NCI-H69 (cell line): ENCODE results near the gene FEM1B.
"Not testable (repeated sequence)": the region's sequence is repeated elsewhere in the genome, so short reads cannot be mapped to it uniquely, and the experiment has no call there.

Experiments
- DNase-seq: peaks from one replicate; lab custom pipeline; 2025; lab: John Stamatoyannopoulos, UW

The FEM1B gene

DNA sequence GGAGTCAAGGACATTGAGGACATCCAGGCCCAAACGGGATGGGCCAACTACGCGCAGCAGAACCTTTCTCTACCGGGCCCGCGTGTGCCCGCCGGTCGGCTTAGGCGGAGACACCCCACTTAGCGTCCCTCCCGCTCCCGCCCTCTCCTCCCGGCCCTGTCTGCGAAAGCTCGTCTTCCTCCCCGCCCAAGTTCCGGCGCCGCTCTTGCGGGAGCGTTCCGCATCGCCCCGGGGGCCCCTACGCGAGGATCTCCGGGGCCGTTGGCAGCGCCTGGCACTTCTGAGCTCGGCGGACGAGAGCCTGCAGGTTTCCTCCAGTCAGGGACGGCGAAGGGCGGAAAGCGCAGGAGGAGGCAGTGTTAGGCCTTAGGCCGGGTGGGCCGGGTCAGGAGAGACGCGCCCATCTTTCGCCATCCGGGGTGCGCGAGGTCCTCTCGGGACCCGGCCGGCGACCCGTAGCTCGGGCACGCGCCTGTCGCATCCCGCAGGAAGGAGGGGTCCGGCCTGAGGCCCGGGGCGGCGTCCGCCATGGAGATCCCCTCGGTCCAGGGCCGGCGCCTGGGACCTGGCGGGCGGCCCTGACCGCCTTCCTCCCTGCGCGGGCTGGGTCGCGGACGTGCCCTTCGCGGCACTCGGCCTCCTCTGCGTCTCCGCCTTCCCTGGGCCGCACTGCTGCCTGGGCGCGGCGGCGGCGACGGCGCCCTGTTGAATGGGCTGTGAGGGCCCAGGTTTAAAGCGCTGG, at the start of gene FEM1B:
Gene FEM1B (plus strand): TSS at position 143 of the 742 bp plus-strand sequence. CDS start 673 bp downstream, outside the sequence.
- DNase-seq: peak; percentile 91

DNA sequence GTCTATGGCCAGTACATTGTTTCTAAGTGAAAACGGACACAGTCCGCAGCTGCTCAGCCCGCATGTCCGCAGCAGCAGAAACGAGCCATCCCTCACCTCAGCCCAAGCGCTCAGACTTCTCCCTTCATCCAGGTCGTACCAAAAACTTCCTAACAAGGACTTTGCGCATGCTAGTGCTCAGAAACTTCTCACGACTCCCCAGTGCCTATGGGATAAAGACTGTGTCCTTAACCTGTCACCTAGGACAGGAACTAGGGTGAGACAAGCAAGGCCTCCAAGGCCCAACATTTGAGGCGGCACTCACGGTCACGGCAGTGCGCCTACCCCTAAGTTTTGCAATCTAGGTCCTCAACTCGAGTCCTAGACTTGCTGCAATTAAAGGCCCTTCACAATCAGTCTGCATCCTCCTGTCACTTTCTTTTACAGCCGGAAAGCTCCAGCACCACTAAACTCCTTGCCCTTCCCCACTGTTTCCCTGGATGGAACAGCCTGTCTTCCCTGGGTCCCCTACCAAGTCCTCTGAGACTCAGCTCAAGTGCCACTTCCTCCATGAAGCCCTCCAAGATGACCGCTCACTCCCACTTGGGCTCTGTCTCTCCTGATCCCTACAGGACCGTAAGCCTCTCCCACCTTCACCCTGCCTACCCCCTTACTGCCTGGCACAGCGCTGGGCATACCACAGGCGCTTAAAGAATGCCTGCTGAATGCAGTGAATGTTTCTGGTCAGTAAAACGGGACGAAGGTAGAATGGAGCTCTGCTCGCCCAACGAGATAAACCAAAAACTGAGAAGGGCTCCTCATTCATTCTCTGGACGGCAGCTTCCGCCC, 49.2 kb upstream of the FEM1B start:
- DNase-seq: peak; percentile 49

DNA sequence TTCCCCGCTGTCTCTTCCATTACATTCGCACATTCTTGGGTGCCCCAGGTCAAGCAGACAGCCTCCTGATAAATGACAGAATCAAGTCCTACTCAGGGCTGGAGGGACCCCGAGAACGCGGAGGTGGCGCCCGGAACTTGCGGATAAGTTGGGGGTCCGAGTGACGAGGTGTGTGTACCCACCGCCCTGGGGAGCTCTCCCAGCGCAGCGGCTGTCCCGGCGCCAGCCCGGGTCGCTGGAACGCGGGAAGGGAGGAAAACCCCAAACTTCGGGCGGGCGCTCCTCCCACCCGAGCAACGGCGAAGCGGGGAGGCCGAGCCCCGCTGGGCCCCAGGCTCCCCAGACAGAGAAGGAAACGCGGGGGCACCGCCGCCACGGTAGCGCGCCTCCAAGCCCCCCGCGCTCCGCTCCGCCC, 48.6 kb upstream of the FEM1B start:
- no peak for DNase-seq

DNA sequence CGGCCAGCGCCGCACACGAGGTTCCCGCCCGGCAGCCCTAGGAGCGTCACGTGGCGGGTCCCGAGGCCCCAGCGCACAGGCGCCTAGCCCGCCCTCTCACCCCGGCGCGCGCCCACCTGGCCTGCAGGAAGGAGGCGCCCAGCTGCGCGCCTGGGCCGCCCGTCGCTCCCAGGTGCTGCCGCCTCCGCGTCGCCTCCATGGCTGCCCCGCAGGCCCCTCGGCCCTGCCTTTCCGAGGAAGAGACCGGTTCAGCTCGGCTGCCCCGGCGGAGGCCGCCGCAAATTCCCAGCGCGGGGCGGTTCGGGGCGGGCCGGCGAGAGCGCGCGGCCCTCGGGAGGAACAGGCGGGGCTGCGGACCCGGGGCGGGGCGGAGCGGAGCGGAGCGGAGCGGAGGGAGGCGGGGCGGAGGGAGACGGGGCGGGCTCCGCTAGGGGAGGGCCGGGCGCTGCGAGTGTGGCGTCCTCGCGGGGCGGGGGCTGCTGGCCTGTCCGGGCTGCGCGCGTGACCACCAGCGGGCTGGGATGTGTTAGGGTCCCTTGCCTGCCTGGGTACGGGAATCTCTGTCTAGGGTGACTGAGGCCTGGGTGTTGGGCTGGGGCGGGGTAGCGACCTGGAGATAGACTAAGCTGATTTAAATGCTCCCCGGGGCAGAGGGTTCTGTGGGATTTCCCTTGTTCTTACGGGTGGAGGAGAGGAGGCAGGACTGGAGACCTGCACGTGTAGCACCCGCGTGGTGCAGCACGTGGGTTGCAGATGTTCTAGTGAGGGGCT, 48.0 kb upstream of the FEM1B start, which contains the start of gene CLN6:
Gene CLN6 (minus strand): TSS at position 343 of the 771 bp plus-strand sequence. CDS start 144 bp downstream, at position 199.
- DNase-seq: peak; percentile 86

DNA sequence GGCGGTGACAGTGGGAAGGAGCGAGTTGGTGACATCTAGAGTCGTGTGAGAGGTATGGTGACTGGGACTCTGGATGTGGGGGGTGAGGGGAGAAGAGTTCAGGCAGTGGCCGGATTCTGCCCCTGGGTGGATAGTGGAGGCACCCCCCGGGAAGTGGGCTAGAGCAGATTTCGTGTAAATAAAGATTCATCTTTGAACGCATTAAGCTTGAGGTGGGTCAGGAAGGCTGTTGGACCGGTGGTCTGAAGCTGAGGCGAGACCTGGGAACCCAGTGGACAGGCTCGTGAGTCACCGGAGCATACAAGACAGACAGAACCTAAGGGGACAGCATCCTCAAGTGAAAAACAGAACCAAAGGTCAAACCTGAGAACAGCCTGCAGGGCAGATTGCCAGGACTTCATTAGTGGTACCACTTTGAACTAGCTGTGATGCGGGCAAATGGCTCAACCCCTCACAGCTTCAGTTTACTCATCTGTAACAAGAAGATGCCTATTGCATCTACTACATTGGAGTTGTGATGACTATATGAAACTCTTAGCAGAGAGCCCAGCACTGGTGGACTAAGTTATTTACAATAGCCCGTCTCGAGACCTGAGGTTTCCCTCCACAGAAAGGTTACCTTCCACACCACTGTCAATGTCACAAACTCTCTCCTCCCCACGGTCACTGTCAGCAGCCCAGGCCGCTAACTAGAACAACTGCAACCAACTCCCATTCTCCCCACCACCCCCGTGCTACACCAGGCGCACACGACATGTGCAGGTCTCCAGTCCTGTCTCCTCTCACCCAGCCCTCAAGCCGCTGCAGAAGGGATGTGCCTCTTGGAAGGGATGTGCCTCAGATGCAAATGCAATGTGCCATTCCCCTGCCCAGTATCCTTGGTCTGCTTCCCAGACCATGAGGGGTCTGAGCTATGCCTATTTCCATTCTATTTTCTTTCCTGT, 47.1 kb upstream of the FEM1B start:
- DNase-seq: peak; percentile 37

DNA sequence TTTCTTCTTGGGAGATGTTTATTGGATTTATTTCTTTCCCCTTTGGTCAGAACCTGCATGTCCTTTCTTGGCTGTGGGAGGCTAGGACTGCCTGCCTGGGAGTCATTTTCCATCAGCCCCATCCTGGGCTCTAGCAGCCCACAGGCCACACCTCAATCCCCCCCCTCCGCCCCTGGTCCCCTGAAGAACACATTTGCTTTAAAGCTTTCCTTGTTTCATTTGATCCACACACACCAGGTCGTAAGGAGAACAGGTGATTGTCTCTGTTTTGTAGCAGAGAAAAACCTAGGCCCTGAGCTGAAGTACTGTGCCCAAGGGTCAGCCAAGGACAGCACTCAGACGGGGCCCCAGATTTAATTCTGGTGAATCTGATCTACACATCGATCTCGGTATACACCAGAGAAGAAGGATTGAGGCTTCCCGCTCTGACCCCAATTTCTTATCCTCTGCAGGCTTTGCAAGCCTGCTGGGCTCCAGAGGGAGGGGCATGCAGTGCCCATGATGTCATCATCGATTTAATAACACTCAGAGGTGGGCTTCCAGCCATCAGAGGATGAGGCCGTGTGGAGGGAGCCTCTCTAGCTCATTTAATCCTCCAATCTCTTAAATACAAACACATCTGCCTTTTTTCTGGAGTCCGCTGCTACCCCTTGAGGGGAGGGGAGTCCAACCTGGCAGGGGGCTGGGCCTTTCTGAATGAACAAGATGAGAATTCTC, 46.3 kb upstream of the FEM1B start:
- DNase-seq: no peak

DNA sequence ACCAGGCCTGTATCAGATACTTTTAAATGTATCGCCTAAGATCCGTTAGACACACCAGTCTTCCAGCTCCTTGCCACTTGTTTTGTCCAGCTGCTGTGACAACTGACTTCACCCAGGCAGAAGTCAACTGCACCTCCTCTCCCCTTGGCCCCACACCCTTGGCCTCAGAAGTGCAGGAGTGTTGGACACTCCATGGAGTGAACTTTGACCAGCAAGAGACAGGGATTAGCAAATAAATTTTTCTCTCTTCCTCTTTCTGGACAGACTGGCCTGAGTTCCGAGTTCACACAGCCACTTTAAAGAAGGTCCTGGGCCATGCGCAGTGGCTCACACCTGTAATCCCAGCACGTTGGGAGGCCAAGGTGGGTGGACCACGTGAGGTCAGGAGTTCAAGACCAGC, 45.1 kb upstream of the FEM1B start:
- DNase-seq: no peak

DNA sequence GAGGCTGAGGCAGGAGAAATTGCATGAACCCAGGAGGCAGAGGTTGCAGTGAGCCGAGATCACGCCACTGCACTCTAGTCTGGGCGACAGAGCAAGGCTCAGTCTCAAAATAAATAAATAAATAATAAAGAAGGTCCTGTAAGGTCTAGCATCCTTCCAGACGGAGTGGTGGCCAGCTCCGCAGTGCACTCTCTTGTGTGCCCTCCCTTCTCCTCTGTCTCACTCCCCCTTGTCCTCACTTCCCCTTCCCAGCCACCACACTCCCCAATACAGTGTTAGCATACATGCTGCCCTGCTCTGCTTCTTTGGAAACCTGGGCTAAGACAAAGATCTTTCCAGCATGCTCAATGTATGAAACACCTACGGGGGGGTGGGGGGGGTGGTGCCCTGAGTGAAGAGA, 44.6 kb upstream of the FEM1B start:
- DNase-seq: no peak

DNA sequence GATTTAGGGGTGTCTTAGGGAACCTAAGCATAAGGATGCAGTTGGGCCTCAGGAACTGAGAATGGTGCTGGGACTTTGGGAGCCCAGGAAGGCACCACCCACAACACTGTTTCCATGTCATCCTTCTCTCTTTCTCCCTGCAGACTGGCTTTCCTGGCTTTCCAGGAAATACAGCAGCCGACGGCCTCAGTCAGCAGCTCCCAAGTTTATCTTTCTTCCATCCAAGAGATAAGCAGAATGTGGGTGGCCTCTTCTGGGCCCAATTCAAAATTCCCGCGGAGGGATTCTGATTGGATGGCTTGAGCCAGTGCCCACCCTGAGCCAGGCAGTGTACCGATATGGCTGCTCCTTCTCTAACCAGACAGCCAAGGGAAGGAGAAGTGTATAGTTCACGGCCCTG, 43.5 kb upstream of the FEM1B start:
- no peak for DNase-seq

DNA sequence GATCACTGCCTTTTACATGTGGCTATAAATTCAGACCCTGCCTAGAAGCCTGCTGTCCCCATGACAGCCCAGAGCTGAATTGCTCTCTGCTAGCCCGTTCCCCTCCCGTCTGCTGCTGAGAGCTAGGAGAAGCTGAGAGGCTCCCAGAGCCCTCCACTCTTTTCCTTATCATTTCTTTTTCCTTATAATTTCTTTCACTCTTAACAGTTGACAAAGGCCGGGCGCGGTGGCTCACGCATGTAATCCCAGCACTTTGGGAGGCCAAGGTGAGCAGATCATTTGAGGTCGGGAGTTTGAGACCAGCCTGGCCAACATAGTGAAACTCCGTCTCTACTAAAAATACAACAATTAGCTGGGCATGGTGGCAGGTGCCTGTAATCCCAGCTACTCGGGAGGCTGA, 43.0 kb upstream of the FEM1B start:
- DNase-seq: not testable (repeated sequence)

DNA sequence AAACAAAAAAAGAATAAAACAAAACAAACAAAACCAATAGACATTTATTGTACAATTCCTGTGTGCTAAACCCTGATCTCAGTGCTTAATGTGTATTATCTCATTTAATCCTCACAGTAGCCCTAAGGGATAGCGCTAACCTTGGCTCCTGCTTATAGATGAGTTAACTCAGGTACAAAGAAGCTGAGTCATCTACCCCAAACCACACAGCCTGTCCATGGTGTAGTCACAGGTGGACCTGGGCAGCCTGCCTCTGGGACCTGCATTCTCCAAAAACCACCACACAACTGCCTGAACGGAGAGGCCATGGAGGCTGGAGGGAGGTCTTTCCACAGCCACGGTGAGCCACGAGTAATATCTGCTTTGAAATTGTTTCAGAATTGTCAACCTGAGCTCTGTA, 42.5 kb upstream of the FEM1B start:
- no peak for DNase-seq

DNA sequence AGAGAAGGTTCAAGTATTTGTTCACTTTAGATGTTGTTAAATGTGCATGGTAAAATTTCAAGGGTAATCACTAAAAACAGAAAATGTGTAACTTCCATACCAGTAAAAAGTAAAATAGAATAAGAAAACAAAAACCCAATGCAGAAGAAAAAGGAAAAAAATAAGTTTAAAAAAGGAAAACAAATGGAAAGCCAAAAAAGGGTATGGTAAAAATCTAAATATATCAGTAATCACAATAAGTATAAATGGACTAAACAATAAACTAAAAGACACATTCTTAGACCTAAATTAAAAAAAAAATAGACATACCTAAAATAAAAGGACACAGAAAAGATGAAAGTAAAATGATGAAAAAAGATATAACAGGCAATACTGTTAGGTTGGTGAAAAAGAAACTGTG, 38.5 kb upstream of the FEM1B start:
- no peak for DNase-seq

DNA sequence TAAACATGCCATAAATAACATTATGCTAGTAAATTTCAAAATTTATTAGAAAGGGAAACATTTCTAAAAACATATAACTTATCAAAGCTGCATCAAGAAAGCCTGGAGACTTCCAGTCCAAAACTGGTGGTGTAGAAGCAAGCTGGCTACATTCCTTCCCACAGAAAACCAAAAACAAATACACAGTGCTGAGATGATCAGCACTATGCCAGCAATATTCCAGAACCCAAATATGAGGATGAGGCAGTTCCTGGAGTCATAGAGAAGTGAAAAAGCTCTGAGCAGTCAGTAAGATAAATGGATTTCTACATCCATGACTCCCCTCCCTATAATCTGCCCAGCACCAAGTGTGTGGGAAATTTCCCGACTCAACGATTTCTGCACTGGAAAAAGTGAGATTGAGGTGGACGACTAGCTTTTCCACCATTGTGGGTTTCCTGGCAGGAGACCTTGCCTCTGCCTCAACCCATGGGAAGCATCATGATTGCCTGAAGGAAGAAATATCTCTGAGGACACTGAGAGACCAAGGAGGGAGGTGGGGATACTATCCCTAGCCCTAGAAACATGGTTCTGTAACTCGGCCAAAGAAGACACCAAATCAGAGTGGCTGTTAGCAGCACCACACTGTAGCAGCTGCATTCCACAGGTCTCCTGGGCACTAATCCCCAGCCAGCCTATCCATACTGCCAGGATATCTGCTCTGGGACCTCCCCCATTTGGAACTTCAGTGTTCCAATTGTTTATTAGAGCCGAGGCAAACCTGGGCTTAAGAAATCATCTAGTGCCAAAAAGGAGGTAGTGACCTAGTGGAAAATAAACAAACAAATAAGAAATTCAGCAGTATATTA, 36.2 kb upstream of the FEM1B start:
- DNase-seq: no peak

DNA sequence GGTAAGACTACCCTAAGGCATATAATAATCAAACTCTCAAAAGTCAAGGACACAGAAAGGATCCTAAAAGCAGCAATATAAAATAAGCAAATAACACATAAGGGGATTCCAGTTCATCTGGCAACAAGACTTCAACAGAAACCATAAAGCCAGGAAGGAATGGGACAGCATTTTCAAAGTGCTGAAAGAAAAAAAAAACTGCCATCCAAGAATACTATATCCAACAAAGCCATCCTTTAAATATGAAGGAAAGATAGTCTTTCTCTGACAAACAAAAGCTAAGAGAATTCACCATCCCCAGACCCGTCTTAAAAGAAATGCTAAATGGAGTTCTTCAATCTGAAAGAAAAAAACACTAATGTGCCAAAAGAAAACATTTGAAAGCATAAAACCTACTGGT, 33.3 kb upstream of the FEM1B start:
- DNase-seq: no peak

DNA sequence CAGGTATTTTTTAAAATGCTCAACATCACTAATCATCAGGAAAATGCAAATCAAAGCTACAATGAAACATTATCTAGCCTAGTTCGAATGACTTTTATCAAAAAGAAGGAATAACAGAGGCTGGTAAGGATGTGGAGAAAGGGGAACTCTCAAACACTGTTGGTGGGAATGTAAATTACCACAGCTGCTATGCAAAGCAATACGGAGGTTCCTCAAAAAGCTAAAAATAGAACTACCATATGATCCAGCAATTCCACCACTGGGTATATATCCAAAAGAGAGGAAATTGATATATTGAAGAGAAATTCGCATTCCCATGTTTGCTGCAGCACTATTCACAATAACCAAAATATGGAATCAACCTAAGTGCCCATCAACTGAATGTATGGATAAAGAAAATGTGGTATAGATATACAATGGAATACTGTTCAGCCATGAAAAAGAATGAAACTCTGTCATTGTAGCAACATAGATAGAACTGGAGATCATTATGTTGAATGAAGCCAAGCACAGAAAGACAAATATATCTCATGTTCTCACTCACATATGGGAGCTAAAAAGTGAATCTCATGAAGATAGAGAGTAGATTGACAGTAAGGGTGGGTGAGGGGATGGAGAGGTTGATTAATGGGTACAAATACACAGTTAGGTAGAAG, 28.4 kb upstream of the FEM1B start:
- DNase-seq: no peak

DNA sequence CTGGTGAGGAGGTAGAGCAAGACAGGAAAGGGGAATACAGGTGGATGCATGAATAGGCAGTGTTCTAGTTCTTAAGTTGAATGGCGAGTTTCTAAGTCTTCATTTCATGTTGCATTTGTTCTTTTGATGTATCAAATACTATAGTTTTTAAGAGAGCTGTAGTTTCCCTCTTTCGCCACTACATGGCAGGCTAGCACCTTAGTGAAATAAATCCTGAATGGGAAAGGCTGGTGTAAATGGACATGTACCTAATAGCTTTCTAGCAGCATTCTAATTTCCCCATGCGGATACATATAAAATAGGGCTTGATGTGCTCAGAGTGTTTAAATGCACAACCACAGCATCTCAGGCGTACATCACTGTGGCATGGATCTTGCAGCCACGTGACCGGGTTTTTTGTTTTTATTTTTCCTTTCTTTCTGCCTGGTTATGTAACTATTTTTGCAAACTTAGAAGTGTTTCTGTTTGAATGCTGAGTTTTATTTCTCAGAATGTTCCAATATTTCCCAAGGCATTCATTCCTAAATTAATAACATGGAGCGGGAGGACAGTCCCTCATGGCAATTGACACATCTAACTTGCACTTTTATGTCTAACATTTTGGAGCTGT, 24.5 kb upstream of the FEM1B start:
- peak; percentile 83 for DNase-seq

DNA sequence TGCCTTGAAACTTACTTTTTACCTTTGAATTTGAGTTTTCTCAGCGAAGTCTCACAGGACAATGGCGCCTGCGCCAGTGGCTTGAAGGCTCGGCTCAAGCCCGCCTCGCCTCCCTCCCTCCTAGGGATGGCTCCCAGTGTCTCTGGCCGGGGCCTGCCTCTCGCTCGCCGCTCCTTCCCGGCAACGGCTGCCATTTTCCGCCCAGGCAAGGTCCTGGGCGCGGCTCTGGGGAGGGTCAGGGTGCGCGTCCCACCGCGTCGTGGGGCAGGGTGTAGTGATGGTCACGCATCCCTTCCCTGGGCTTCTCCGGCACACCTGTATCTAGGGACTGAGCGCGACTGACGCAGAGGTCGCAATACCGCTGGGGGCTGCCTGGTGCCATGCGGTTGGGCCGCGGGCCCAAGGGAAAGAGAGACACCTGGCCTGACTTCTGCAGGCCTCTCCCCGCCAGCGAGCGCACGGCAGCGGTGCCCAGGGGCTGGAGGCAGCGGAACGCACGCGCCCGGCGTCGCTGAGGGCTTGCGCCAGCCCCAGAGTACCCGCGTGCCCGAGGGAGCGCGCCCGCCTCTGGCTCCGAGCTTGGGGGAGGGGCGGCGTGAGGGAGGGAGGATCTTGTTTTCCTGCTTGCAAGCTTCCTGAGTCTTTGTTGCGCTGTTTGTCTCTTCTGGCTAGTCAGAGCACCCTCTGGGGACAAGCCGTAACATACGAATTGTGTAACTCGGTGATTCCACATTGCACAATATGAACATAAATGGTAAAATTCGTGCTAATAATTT, 20.7 kb upstream of the FEM1B start:
- DNase-seq: peak; percentile 91

DNA sequence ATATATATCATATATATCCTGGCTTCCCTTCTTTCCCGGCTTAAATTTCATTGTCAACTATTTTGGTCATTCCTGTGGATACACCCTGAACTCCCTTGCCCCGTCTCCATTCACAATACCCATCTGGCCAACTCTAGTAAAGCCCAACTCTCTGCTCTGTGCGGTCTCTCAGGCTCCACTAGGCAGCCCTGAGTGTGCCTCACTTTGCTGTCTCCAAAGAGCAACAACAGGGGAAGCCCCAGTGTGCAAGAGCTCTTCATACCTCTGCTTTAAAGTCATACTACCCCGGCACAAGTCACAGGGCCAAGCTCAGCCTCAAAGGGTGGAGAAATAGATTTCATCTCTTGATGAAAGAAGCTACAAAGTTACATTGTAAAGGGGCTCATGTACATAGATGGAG, 18.9 kb upstream of the FEM1B start:
- DNase-seq: no peak
